Lower leg skin (tissue), 3 donors: ENCODE measurements around the gene NUP93.

Source experiments
- POLR2A ChIP-seq, 2 donors: fragments of 450-650 bp; IDR thresholded peaks; one replicate each; pipeline ENCODE4 v1.6.1; 2016 to 2017; ENCODE audit warnings: antibody characterized with exemption in 2 of 2, mild to moderate bottlenecking in 1 of 2, moderate library complexity in 1 of 2
- TF ChIP-seq, protein P1 (sequence below), 3 donors: fragments of 450-650 bp; IDR thresholded peaks; one replicate each; pipeline ENCODE4 v1.5.1; 2016; ENCODE audit warnings: antibody characterized with exemption in 3 of 3, mild to moderate bottlenecking in 3 of 3, moderate library complexity in 2 of 3

- TF ChIP-seq, protein P1, sequence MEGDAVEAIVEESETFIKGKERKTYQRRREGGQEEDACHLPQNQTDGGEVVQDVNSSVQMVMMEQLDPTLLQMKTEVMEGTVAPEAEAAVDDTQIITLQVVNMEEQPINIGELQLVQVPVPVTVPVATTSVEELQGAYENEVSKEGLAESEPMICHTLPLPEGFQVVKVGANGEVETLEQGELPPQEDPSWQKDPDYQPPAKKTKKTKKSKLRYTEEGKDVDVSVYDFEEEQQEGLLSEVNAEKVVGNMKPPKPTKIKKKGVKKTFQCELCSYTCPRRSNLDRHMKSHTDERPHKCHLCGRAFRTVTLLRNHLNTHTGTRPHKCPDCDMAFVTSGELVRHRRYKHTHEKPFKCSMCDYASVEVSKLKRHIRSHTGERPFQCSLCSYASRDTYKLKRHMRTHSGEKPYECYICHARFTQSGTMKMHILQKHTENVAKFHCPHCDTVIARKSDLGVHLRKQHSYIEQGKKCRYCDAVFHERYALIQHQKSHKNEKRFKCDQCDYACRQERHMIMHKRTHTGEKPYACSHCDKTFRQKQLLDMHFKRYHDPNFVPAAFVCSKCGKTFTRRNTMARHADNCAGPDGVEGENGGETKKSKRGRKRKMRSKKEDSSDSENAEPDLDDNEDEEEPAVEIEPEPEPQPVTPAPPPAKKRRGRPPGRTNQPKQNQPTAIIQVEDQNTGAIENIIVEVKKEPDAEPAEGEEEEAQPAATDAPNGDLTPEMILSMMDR (IDR thresholded peaks at IDR 0.05), result no peak
- TF ChIP-seq POLR2A (IDR thresholded peaks at IDR 0.05), result no peak
These were observed 95.9 kb downstream of the NUP93 start for GRCh38 chr16:56825826-56826225.
